Mesendoderm (in vitro differentiated cells): ENCODE results near the gene LRIT1.

Source experiments
- DNase-seq: peaks from one replicate; pipeline ENCODE4 v3.0.0; 2013
- H2AK5ac ChIP-seq: 2 replicates; pipeline ENCODE4 v1.6.1; 2013; ENCODE audit warnings: low read length, inconsistent platforms
- H2BK120ac ChIP-seq: 2 replicates; pipeline ENCODE4 v1.6.1; 2013; ENCODE audit warnings: low read depth, mild to moderate bottlenecking, low read length, moderate library complexity, mixed read lengths
- H2BK15ac ChIP-seq: replicated peaks from 2 replicates; pipeline ENCODE4 v1.6.1; 2013; ENCODE audit warnings: low read depth, mild to moderate bottlenecking, moderate library complexity
- H2BK5ac ChIP-seq: 2 replicates; pipeline ENCODE4 v1.6.1; 2013; ENCODE audit warnings: low read length, inconsistent platforms
- H3K18ac ChIP-seq: 2 replicates; pipeline ENCODE4 v1.6.1; 2013; ENCODE audit warnings: mild to moderate bottlenecking, low read length, mixed read lengths
- H3K23ac ChIP-seq: one replicate; pipeline ENCODE4 v1.6.1; 2013; ENCODE audit warnings: low read length
- H3K27ac ChIP-seq: 2 replicates; pipeline ENCODE4 v1.5.1; 2013; ENCODE audit warnings: low read depth, mild to moderate bottlenecking, inconsistent platforms, low read length, moderate library complexity
- H3K27me3 ChIP-seq: 2 replicates; pipeline ENCODE4 v1.6.1; 2013; ENCODE audit warnings: low read length, control low read depth, mild to moderate bottlenecking, inconsistent platforms; ENCODE audit not compliant: insufficient read depth, poor library complexity
- H3K36me3 ChIP-seq: 2 replicates; pipeline ENCODE4 v1.6.1; 2013; ENCODE audit warnings: low read length, inconsistent platforms; ENCODE audit not compliant: control insufficient read depth, insufficient read depth
- H3K4ac ChIP-seq: one replicate; pipeline ENCODE4 v1.6.1; 2013; ENCODE audit warnings: low read depth, mild to moderate bottlenecking, low read length, moderate library complexity
- H3K4me1 ChIP-seq: 2 replicates; pipeline ENCODE4 v1.6.1; 2013; ENCODE audit warnings: low read depth, low read length, inconsistent platforms; ENCODE audit not compliant: control insufficient read depth
- H3K4me2 ChIP-seq: 2 replicates; pipeline ENCODE4 v1.6.1; 2013; ENCODE audit warnings: low read length
- H3K4me3 ChIP-seq: 2 replicates; pipeline ENCODE4 v1.5.1; 2013; ENCODE audit warnings: mild to moderate bottlenecking, low read length
- H3K56ac ChIP-seq: one replicate; pipeline ENCODE4 v1.6.1; 2013; ENCODE audit warnings: low read length
- H3K79me1 ChIP-seq: 2 replicates; pipeline ENCODE4 v1.6.1; 2013; ENCODE audit warnings: low read length, inconsistent platforms
- H3K79me2 ChIP-seq: 2 replicates; pipeline ENCODE4 v1.6.1; 2013; ENCODE audit warnings: mild to moderate bottlenecking, low read length; ENCODE audit not compliant: control insufficient read depth, insufficient read depth
- H3K9ac ChIP-seq: 2 replicates; pipeline ENCODE4 v1.6.1; 2013; ENCODE audit warnings: low read length, inconsistent platforms
- H4K5ac ChIP-seq: one replicate; pipeline ENCODE4 v1.6.1; 2013; ENCODE audit warnings: low read length
- H4K8ac ChIP-seq: one replicate; pipeline ENCODE4 v1.6.1; 2013; ENCODE audit warnings: low read depth, mild to moderate bottlenecking, control low read depth, low read length, moderate library complexity
- WGBS: extraction: QIAGEN DNeasy Blood & Tissue Kit; methylation state at CpG from one replicate; pipeline ENCODE4 v1.1.7; 2013; ENCODE audit warnings: low lambda C conversion rate, missing lambda C conversion rate; ENCODE audit not compliant: insufficient coverage; ENCODE audit errors: extremely low coverage; 5-methylcytosine and 5-hydroxymethylcytosine counted together

Gene LRIT1

DNA sequence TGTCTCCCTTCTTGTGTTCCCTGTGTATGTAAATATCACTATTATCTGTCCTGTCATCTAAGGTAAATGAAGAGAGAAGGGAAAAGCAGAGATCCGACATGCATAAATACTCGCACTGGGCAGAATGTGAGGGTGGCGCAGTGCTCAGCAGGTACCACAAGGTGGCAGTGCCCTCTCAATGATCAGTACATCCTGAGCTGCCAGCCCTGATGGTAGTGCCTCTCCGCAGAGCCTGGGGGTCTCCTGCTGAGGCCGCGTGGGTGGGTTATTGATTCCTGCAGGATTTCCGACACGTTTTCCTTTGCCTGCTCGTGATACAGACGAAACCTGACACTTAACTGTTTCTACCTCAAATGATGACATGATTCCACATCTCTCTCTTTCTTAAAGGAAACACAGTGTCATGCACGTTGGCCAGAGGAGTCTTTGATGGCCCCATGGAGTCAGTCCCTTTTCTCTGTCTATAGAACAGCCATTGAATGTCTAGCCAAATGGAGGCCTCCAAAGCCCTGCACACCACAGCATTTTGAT lies 23.3 kb upstream of the LRIT1 start:
- H3K4me3 ChIP-seq: no peak overlapping the region
- WGBS: no CpG with 5 or more reads among the region's 11 CpGs
- H3K23ac ChIP-seq: no peak overlapping the region
- no peak overlapping the region for H4K5ac ChIP-seq
- H3K79me1 ChIP-seq: no peaks in the 10 kb centered on the region
- no peak overlapping the region for H3K4ac ChIP-seq
- H4K8ac ChIP-seq: no peak overlapping the region
- no peak overlapping the region for H3K9ac ChIP-seq
- H3K18ac ChIP-seq: no peak overlapping the region
- no peaks in the 10 kb centered on the region for H3K4me1 ChIP-seq
- H3K79me2 ChIP-seq: no peaks in the 10 kb centered on the region
- H2AK5ac ChIP-seq: no peak overlapping the region
- H3K27ac ChIP-seq: no peak overlapping the region
- H3K27me3 ChIP-seq: no peaks in the 10 kb centered on the region
- no peak overlapping the region for H2BK15ac ChIP-seq
- H2BK5ac ChIP-seq: no peak overlapping the region
- no peak overlapping the region for H3K56ac ChIP-seq
- no peaks in the 10 kb centered on the region for H3K36me3 ChIP-seq
- DNase-seq: peak; percentile 68
- no peak overlapping the region for H2BK120ac ChIP-seq
- H3K4me2 ChIP-seq: no peak overlapping the region

GRCh38 chr10:84263716-84264115 lies 22.4 kb upstream of the LRIT1 start:
- Histone ChIP-seq H3K4me3 (no peak overlapping the region), H4K5ac (no peak overlapping the region), H2BK15ac (no peak overlapping the region), H3K4me2 (no peak overlapping the region), H3K23ac (no peak overlapping the region), H3K27me3 (no peaks in the 10 kb centered on the region), H2AK5ac (no peak overlapping the region), H3K9ac (no peak overlapping the region), H3K56ac (no peak overlapping the region), H4K8ac (no peak overlapping the region), H2BK120ac (no peak overlapping the region), H3K4ac (no peak overlapping the region), H3K79me2 (no peaks in the 10 kb centered on the region), H3K4me1 (no peaks in the 10 kb centered on the region), H3K27ac (no peak overlapping the region), H3K18ac (no peak overlapping the region), H3K79me1 (no peaks in the 10 kb centered on the region), H2BK5ac (no peak overlapping the region), H3K36me3 (no peaks in the 10 kb centered on the region)
- WGBS: no CpG with 5 or more reads among the region's 5 CpGs
- no peak for DNase-seq

GRCh38 chr10:84262190-84262956 lies 21.0 kb upstream of the LRIT1 start:
- H2BK15ac ChIP-seq: no peak overlapping the region
- no peak overlapping the region for H3K23ac ChIP-seq
- no peaks in the 10 kb centered on the region for H3K79me1 ChIP-seq
- H4K8ac ChIP-seq: no peak overlapping the region
- no peak overlapping the region for H2BK5ac ChIP-seq
- no peaks in the 10 kb centered on the region for H3K27me3 ChIP-seq
- H3K4me3 ChIP-seq: no peak overlapping the region
- no peaks in the 10 kb centered on the region for H3K4me1 ChIP-seq
- no peak overlapping the region for H2AK5ac ChIP-seq
- H3K4me2 ChIP-seq: no peak overlapping the region
- DNase-seq: no peak
- H3K4ac ChIP-seq: no peak overlapping the region
- H2BK120ac ChIP-seq: no peak overlapping the region
- H4K5ac ChIP-seq: no peak overlapping the region
- no peak overlapping the region for H3K18ac ChIP-seq
- H3K36me3 ChIP-seq: no peaks in the 10 kb centered on the region
- no CpG with 5 or more reads among the region's 13 CpGs for WGBS
- H3K56ac ChIP-seq: no peak overlapping the region
- H3K27ac ChIP-seq: no peak overlapping the region
- no peaks in the 10 kb centered on the region for H3K79me2 ChIP-seq
- no peak overlapping the region for H3K9ac ChIP-seq

- H3K9ac ChIP-seq: no peak overlapping the region
- DNase-seq: no peak
- no peaks in the 10 kb centered on the region for H3K79me2 ChIP-seq
- H3K56ac ChIP-seq: no peak overlapping the region
- no peak overlapping the region for H2AK5ac ChIP-seq
- H3K27ac ChIP-seq: no peak overlapping the region
- H3K79me1 ChIP-seq: no peaks in the 10 kb centered on the region
- no peak overlapping the region for H3K4ac ChIP-seq
- H3K4me1 ChIP-seq: no peaks in the 10 kb centered on the region
- H3K18ac ChIP-seq: no peak overlapping the region
- no peak overlapping the region for H3K4me2 ChIP-seq
- no peaks in the 10 kb centered on the region for H3K36me3 ChIP-seq
- no peaks in the 10 kb centered on the region for H3K27me3 ChIP-seq
- no peak overlapping the region for H3K4me3 ChIP-seq
- H4K5ac ChIP-seq: no peak overlapping the region
- H3K23ac ChIP-seq: no peak overlapping the region
- H2BK15ac ChIP-seq: no peak overlapping the region
- no peak overlapping the region for H2BK5ac ChIP-seq
- H4K8ac ChIP-seq: no peak overlapping the region
- WGBS: no CpG with 5 or more reads among the region's 7 CpGs
- no peak overlapping the region for H2BK120ac ChIP-seq
Measured at GRCh38 chr10:84261236-84261915, 20.0 kb upstream of the LRIT1 start.

GRCh38 chr10:84258034-84258695 lies 16.8 kb upstream of the LRIT1 start:
- no peaks in the 10 kb centered on the region for H3K79me2 ChIP-seq
- no peak overlapping the region for H2BK5ac ChIP-seq
- no peaks in the 10 kb centered on the region for H3K4me1 ChIP-seq
- H3K4me2 ChIP-seq: no peak overlapping the region
- no peak for DNase-seq
- no peak overlapping the region for H3K27ac ChIP-seq
- no peak overlapping the region for H3K23ac ChIP-seq
- H3K4ac ChIP-seq: no peak overlapping the region
- no peak overlapping the region for H4K8ac ChIP-seq
- no peak overlapping the region for H2BK120ac ChIP-seq
- H3K27me3 ChIP-seq: no peaks in the 10 kb centered on the region
- no peak overlapping the region for H4K5ac ChIP-seq
- H3K79me1 ChIP-seq: no peaks in the 10 kb centered on the region
- H3K9ac ChIP-seq: no peak overlapping the region
- no CpG with 5 or more reads among the region's 7 CpGs for WGBS
- H2AK5ac ChIP-seq: no peak overlapping the region
- H3K18ac ChIP-seq: no peak overlapping the region
- no peaks in the 10 kb centered on the region for H3K36me3 ChIP-seq
- no peak overlapping the region for H2BK15ac ChIP-seq
- H3K56ac ChIP-seq: no peak overlapping the region
- H3K4me3 ChIP-seq: no peak overlapping the region
